GM12865 (cell line): ENCODE data around the gene WASHC3.
"Not testable (repeated sequence)": the region's sequence is repeated elsewhere in the genome, so short reads cannot be mapped to it uniquely, and the experiment has no call there.

ENCODE experiments used
- DNase-seq: peaks from one replicate; pipeline ENCODE4 v3.0.0; 2010; ENCODE audit warnings: low read depth
- H3K4me3 ChIP-seq: 2 replicates; pipeline ENCODE4 v1.5.1; 2011; ENCODE audit warnings: mild to moderate bottlenecking, low read depth, low read length, control low read depth
- TF ChIP-seq, protein P1 (sequence below): IDR thresholded peaks from 2 replicates; pipeline ENCODE4 v1.5.1; 2011; ENCODE audit warnings: low read length, control low read depth, low read depth, inconsistent platforms; ENCODE audit not compliant: insufficient read depth; ENCODE audit errors: missing control alignments

WASHC3 gene

DNA sequence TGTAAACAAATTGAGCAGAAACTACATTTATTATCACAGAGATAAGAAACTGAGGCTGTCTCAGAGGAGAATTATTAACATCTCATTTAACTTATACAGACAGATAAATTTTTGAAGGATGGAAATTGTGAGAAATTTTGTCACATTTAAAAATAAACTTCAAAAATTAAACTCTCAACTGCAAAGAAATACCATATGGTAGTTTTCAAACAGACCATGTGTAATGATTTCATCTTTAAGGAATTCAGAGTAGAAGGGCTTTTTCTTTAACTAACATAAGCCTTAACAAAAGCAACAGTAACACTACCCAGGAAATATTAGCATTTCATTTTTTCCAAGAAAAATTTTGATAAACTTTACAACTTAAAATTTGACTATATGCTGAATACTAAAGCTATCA is 31.5 kb upstream of the WASHC3 start:
- TF ChIP-seq, protein P1, sequence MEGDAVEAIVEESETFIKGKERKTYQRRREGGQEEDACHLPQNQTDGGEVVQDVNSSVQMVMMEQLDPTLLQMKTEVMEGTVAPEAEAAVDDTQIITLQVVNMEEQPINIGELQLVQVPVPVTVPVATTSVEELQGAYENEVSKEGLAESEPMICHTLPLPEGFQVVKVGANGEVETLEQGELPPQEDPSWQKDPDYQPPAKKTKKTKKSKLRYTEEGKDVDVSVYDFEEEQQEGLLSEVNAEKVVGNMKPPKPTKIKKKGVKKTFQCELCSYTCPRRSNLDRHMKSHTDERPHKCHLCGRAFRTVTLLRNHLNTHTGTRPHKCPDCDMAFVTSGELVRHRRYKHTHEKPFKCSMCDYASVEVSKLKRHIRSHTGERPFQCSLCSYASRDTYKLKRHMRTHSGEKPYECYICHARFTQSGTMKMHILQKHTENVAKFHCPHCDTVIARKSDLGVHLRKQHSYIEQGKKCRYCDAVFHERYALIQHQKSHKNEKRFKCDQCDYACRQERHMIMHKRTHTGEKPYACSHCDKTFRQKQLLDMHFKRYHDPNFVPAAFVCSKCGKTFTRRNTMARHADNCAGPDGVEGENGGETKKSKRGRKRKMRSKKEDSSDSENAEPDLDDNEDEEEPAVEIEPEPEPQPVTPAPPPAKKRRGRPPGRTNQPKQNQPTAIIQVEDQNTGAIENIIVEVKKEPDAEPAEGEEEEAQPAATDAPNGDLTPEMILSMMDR, result no peak
- H3K4me3 ChIP-seq, result no peak overlapping the region
- DNase-seq, result no peak

DNA sequence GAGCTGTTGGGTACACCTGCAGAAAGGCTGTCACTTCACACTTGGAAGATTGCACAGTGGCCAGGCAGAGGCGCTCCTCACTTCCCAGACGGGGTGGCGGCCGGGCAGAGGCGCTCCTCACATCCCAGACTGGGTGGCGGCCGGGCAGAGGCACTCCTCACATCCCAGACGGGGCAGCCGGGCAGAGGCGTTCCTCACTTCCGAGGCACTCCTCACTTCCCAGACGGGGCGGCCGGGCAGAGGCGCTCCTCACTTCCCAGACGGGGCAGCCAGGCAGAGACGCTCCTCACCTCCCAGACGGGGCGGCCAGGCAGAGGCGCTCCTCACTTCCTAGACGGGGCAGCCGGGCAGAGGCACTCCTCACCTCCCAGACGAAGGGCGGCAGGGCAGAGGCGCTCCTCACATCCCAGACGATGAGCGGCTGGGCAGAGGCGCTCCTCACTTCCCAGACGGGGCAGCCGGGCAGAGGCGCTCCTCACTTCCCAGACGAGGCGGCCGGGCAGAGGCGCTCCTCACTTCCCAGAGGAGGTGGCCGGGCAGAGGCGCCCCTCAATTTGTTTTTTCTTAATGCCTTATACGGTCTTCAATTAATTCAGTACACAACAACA is 27.5 kb upstream of the WASHC3 start:
- H3K4me3 ChIP-seq, DNase-seq: not testable (repeated sequence)

DNA sequence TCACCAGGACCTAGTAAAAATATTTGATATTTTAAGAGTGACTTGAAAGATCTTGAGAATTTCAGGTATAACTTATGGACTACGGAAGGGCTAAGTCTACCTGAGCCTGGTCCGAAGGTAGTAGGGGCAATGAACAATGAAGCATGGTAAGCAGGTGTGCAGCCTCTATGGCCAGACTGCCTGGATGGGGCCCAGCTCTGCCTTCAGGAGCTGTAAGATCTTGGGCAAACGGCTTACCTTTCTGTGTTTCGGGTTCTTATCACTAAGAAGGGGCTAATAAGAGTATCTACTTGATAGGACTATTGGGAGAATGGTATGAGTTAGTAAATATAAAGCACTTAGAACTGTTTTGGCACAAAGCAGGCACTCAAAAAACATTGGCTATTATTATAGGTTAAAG is 19.1 kb upstream of the WASHC3 start:
- DNase-seq, result no peak
- TF ChIP-seq, protein P1, result no peak
- H3K4me3 ChIP-seq, result no peak overlapping the region

DNA sequence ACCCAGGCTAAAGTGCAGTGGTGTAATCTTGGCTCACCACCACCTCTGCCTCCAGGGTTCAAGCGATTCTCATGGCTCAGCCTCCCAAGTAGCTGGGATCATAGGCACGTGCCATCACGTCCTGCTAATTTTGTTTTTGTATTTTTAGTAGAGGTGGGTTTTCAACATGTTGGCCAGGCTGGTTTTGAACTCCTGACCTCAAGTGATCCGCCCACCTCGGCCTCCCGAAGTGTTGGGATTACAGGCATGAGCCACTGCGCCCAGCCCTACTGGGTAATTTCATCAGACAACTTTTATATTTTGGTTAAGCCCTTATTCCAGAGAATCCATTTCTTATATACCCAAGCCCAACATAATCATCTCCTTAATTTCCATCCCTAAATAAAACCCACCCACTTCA is 10.3 kb upstream of the WASHC3 start:
- DNase-seq, H3K4me3 ChIP-seq: not testable (repeated sequence)

DNA sequence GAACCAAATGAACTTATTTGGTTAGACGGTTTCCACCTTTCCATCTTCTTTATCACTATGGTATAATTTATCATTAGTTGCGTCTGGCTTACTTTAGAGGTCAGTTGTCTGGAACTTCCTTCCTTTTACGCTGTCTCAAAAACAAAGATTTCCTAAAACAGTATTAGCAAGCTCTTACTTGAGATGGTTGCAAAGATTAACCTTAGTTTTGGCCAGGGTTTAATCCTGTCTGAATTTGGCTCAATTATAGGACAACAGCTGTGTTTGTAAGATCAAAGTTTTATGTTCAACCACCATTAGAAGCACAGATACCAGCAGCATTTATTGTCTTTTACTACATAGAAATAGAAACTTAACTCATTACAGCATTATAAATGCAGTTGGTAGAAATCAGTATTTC is 7.9 kb upstream of the WASHC3 start:
- TF ChIP-seq, protein P1, result no peak
- H3K4me3 ChIP-seq, result no peak overlapping the region
- DNase-seq, result no peak

DNA sequence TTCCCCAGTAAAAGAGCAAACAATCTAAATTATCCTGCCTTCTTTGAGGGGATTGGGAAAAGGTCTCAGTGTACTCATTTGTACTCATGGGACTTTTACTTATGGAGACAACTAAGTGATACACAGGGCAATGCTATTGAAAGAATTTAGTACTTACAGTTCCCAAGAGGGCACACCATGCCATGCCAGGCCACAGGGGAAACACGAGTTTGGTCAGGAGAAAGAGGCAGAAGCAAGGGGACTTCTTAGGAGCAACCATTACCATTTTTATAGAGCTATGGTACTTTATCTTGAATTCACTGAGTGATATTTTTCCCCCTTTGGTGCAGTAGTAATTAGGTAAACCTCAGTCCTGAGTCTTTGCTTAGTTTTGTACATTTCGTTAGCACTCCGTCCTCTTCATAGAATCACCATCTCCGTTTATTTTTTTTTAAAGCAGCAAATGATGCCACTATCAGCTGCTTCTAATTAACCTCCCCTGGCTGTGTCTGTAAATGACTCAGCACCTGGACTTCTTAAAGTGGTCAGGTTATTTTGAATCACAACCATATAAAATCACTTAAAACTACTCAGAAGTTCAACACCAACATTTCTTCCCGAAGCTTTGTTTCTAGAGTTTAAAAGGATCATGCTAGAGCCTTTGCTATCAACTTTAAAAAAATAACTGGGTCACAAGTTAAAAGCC is 5.9 kb upstream of the WASHC3 start:
- DNase-seq, result no peak
- TF ChIP-seq, protein P1, result no peak
- no peak overlapping the region for H3K4me3 ChIP-seq

DNA sequence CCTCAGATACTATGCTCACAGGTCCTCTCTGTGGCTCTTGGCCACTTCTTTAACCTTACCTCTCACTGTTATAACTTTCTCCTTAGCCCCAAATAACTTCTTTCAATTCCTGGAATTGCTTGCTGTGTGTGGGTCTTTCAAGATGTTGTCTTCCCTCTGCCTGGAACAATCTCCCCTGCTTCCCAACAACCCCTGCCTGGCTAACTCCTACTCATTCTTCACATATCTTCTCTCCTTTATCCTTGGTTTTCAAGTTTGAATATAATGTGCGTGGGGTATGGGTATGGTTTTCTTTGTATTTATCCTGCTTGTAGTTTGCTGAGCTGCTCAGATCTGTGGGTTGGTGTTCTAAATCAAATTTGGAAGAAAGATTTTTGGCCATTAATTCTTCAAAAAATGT is 2.7 kb upstream of the WASHC3 start:
- TF ChIP-seq, protein P1, result no peak
- DNase-seq, result no peak

DNA sequence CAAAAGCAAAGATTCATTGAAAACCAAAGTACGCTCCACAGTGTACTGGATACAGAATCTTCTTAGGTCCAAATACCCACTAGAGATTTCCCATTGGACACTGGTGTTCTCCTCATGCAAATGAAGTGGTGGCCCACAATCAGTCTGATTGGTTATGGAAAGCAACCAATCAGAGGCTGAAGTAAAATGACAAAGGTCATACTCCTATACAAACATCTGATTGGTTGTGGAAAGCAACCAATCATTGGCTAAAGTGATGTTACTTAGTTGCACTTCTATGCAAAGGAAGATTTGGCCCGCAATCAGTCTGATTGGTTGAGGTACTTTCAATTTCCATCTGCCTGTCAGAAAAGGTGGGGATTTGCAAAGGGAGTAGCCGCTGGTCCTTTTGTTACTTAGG is 1.3 kb upstream of the WASHC3 start:
- DNase-seq, result no peak
- no peak overlapping the region for H3K4me3 ChIP-seq
- TF ChIP-seq, protein P1, result no peak

More for the DNA sequence above, 2.7 kb upstream of the WASHC3 start:
- H3K4me3 ChIP-seq, result no peak overlapping the region
